ENCODE results near the gene CRELD2. TPM values are rescaled to one million over a fixed set of nuclear protein-coding genes. Genes with fewer than 3 reads are reported as not detected.

Gene CRELD2
- total and polyA plus RNA-seq, 2 of the 13 experiments (the other 11 are each of a cell fraction or from before 2014, with no cell fraction given) = 17.2 to 44.7 TPM

DNA sequence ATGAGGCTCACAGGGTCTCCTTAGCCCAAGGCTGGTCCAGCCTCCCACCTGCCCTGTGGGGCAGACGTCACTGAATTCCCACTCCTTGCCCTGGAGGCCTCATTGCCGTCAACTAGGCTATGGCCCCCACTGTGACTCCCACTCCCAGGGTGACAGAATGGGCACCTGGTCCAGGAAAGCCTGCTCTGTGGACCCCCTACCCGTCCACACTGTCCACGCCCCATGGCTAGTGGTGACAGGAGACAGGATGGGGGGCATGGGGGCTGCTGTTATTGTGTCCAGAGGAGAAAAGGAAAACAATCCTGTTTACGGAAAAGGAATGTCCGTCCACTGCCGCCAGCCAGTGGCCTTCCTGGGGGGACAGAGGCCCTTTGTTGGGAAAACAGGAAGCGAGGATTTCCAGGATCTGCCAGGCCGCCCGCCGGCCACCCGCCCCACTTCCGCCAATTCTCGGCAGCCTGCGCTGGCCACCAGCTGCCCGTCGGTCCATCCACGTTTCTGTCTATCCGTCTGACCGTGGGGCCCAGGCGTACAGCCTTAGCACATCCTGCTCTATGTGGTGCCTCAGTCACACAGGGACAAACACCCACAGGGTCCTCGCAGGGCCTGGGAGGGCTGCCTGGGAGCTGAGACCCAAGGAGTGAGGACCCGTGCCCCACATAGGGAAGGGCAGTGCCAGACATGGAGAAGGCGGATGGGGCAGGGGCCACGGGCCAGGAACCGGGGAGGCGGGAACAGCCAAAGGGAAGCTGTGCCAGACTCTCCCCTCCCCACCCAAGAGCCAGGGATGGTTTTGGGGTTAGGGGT, 19.5 kb downstream of the CRELD2 start (continued):
- TF ChIP-seq, protein P1, sequence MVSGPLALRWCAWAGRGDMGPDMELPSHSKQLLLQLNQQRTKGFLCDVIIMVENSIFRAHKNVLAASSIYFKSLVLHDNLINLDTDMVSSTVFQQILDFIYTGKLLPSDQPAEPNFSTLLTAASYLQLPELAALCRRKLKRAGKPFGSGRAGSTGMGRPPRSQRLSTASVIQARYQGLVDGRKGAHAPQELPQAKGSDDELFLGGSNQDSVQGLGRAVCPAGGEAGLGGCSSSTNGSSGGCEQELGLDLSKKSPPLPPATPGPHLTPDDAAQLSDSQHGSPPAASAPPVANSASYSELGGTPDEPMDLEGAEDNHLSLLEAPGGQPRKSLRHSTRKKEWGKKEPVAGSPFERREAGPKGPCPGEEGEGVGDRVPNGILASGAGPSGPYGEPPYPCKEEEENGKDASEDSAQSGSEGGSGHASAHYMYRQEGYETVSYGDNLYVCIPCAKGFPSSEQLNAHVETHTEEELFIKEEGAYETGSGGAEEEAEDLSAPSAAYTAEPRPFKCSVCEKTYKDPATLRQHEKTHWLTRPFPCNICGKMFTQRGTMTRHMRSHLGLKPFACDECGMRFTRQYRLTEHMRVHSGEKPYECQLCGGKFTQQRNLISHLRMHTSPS (CRISPR knock-in tag; IDR thresholded peaks at IDR 0.05; ENCODE audit: low read depth) = peak; percentile 82
- TF ChIP-seq, protein P2, sequence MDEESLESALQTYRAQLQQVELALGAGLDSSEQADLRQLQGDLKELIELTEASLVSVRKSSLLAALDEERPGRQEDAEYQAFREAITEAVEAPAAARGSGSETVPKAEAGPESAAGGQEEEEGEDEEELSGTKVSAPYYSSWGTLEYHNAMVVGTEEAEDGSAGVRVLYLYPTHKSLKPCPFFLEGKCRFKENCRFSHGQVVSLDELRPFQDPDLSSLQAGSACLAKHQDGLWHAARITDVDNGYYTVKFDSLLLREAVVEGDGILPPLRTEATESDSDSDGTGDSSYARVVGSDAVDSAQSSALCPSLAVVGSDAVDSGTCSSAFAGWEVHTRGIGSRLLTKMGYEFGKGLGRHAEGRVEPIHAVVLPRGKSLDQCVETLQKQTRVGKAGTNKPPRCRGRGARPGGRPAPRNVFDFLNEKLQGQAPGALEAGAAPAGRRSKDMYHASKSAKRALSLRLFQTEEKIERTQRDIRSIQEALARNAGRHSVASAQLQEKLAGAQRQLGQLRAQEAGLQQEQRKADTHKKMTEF (CRISPR knock-in tag; IDR thresholded peaks at IDR 0.05) = peak; percentile 84
- TF ChIP-seq, protein P3, sequence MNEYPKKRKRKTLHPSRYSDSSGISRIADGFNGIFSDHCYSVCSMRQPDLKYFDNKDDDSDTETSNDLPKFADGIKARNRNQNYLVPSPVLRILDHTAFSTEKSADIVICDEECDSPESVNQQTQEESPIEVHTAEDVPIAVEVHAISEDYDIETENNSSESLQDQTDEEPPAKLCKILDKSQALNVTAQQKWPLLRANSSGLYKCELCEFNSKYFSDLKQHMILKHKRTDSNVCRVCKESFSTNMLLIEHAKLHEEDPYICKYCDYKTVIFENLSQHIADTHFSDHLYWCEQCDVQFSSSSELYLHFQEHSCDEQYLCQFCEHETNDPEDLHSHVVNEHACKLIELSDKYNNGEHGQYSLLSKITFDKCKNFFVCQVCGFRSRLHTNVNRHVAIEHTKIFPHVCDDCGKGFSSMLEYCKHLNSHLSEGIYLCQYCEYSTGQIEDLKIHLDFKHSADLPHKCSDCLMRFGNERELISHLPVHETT (CRISPR knock-in tag; conservative IDR thresholded peaks at IDR 0.05) = no peak; the same call in 1 of the 2 replicates
- TF ChIP-seq RAD21 (CRISPR knock-in tag; IDR thresholded peaks at IDR 0.05) (0 out of 2 replicates have a peak, but pooled peaks have one; percentile 27), RBAK (CRISPR knock-in tag; IDR thresholded peaks at IDR 0.05) (no peak), U2AF1 (optimal IDR thresholded peaks at IDR 0.05; ENCODE audit: low read depth, low read length) (no peak), ELF3 (CRISPR knock-in tag; IDR thresholded peaks at IDR 0.05) (peak; percentile 97), ZNF510 (CRISPR knock-in tag; IDR thresholded peaks at IDR 0.05; ENCODE audit: low read depth) (no peak; the same call in 1 of the 2 replicates), ZNF343 (CRISPR knock-in tag; IDR thresholded peaks at IDR 0.05) (no peak; the same call in 1 of the 2 replicates), ZNF614 (CRISPR knock-in tag; IDR thresholded peaks at IDR 0.05; ENCODE audit: borderline replicate concordance) (no peak), ZNF34 (CRISPR knock-in tag; IDR thresholded peaks at IDR 0.05; ENCODE audit: borderline replicate concordance) (no peak), STAT5B (CRISPR knock-in tag; IDR thresholded peaks at IDR 0.05) (no peak)
- TF ChIP-seq, protein P4, sequence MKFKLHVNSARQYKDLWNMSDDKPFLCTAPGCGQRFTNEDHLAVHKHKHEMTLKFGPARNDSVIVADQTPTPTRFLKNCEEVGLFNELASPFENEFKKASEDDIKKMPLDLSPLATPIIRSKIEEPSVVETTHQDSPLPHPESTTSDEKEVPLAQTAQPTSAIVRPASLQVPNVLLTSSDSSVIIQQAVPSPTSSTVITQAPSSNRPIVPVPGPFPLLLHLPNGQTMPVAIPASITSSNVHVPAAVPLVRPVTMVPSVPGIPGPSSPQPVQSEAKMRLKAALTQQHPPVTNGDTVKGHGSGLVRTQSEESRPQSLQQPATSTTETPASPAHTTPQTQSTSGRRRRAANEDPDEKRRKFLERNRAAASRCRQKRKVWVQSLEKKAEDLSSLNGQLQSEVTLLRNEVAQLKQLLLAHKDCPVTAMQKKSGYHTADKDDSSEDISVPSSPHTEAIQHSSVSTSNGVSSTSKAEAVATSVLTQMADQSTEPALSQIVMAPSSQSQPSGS (CRISPR knock-in tag; IDR thresholded peaks at IDR 0.05) = no peak
- TF ChIP-seq, protein P5, sequence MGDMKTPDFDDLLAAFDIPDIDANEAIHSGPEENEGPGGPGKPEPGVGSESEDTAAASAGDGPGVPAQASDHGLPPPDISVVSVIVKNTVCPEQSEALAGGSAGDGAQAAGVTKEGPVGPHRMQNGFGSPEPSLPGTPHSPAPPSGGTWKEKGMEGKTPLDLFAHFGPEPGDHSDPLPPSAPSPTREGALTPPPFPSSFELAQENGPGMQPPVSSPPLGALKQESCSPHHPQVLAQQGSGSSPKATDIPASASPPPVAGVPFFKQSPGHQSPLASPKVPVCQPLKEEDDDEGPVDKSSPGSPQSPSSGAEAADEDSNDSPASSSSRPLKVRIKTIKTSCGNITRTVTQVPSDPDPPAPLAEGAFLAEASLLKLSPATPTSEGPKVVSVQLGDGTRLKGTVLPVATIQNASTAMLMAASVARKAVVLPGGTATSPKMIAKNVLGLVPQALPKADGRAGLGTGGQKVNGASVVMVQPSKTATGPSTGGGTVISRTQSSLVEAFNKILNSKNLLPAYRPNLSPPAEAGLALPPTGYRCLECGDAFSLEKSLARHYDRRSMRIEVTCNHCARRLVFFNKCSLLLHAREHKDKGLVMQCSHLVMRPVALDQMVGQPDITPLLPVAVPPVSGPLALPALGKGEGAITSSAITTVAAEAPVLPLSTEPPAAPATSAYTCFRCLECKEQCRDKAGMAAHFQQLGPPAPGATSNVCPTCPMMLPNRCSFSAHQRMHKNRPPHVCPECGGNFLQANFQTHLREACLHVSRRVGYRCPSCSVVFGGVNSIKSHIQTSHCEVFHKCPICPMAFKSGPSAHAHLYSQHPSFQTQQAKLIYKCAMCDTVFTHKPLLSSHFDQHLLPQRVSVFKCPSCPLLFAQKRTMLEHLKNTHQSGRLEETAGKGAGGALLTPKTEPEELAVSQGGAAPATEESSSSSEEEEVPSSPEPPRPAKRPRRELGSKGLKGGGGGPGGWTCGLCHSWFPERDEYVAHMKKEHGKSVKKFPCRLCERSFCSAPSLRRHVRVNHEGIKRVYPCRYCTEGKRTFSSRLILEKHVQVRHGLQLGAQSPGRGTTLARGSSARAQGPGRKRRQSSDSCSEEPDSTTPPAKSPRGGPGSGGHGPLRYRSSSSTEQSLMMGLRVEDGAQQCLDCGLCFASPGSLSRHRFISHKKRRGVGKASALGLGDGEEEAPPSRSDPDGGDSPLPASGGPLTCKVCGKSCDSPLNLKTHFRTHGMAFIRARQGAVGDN (CRISPR knock-in tag; IDR thresholded peaks at IDR 0.05) = peak; percentile 98
- TF ChIP-seq, protein P6, sequence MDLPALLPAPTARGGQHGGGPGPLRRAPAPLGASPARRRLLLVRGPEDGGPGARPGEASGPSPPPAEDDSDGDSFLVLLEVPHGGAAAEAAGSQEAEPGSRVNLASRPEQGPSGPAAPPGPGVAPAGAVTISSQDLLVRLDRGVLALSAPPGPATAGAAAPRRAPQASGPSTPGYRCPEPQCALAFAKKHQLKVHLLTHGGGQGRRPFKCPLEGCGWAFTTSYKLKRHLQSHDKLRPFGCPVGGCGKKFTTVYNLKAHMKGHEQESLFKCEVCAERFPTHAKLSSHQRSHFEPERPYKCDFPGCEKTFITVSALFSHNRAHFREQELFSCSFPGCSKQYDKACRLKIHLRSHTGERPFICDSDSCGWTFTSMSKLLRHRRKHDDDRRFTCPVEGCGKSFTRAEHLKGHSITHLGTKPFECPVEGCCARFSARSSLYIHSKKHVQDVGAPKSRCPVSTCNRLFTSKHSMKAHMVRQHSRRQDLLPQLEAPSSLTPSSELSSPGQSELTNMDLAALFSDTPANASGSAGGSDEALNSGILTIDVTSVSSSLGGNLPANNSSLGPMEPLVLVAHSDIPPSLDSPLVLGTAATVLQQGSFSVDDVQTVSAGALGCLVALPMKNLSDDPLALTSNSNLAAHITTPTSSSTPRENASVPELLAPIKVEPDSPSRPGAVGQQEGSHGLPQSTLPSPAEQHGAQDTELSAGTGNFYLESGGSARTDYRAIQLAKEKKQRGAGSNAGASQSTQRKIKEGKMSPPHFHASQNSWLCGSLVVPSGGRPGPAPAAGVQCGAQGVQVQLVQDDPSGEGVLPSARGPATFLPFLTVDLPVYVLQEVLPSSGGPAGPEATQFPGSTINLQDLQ (CRISPR knock-in tag; IDR thresholded peaks at IDR 0.05) = no peak

Measured in HepG2 (cell line).